K562 treated with DMSO at 1 percent for 12 hours (cell line): ENCODE data around the gene SARS2. TPM values are rescaled to one million over a fixed set of nuclear protein-coding genes. Genes with fewer than 3 reads are reported as not detected.

ENCODE experiments used
- total RNA-seq: library from RNA; unstranded; fragments of 300-600 nt; gene quantifications from 2 replicates; pipeline ENCODE4 v1.2.3, GENCODE V29; 2022; ENCODE audit not compliant: insufficient read depth

Gene SARS2
- 18.2 and 19.6 TPM in 2 replicates for total RNA-seq

DNA sequence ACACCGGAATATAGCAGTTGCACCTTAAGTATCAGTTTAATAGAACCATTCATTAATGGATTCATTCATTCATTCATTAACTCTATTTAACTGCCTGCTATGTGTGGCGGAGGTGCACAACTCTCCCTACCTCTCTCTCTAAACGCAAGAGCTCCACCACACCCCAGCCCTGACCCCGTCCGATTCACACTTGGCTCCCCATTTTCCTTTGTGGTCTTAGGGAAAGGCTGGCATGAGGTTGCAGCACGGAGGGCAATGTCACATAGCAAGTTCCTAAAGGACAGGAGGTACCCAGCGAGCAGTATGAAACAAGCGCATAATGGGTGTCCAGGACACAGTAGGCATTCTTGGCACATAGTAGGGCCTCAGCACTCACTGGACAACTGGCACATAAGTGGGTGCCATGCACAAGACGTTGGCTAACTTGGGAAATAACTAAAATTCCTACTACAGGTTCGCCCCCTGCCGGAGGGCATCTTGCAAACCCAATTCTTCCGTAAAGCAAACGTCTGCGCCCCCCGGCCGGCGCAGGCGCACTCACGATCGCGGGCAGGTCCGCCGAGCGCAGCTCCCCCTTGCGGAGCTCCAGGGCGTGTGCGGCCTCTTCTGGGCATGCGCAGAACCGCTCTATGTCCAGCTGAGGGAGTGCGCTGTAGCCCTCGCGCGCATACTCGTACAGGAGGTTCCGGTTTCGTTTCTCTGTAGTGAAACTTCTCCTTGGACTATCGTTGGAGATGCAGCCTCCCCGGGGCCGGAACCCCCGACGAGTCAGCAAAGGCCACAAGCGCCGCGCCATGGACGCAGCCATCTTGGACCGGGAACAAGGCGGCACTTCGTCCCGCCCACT, at the start of gene SARS2:
Gene SARS2, minus strand, starts transcription at position 835 of the 847 bp plus-strand sequence. Its CDS starts 27 bp downstream, at position 808.

DNA sequence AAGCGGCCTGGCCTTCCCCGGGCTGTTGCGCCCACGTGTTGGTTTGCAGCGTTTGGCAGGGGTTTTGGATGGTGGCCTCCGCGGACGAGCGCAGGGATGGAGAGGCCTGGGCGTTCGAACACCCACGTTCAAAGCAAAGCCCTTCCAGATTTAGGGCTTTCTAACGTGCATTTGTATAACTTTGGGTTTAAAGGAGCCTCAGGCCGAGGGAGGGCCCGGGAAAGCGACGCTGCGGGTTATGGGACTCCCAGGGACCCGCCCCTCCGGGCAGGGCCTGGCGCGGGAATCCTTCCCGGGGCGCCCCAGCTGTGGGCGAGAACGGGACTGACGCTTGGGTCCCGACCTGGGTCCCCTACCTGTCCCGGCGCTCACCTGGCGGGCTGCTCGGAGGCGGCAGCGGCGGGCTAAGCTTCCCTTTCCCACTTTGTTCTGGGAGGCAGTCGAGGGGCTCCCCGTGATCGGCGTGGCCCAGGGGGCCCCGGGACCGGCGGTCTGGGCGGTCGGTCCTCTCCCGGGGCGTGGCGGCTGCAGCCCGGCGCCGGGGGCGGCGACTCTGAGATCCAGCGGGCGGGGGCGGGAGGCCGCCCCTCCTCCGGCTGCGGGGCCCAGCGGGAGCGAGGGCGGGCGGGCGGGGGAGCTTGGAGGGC, 44.8 kb upstream of the SARS2 start, which contains the start of gene FBXO17:
Gene FBXO17, minus strand, starts transcription at position 529 of the 647 bp plus-strand sequence. CDS start 25,423 bp downstream, outside the sequence.

GRCh38 chr19:38930776-38931520, 385 bp upstream of the SARS2 start, which contains the start of gene MRPS12:
MRPS12 (plus strand) TSS chr19:38930944; CDS start chr19:38931295, 351 bp downstream.

GRCh38 chr19:38899447-38900201, 30.9 kb downstream of the SARS2 start, which contains the start of the genes NFKBIB and SIRT2:
NFKBIB (plus strand) TSS chr19:38899969; CDS start chr19:38900033, 64 bp downstream.
SIRT2 (minus strand) TSS chr19:38899618; CDS start chr19:38899521, 97 bp downstream.

GRCh38 chr19:38877781-38878574, 52.6 kb downstream of the SARS2 start, which contains the start of gene RINL:
RINL (minus strand) TSS chr19:38878275; CDS start chr19:38876742, 1,533 bp downstream.

Other genes starting within 250 kb of the SARS2 start
- 1.4 TPM in 1 of 2 replicates, not detected in the other for gene CAPN12, start 186.3 kb downstream of the SARS2 start, total RNA-seq
- gene LGALS7, start 157.2 kb downstream of the SARS2 start, total RNA-seq: not detected in 2 replicates
- not detected in 2 replicates for gene LGALS7B, start 141.6 kb downstream of the SARS2 start, total RNA-seq
- 13.7 TPM in 1 of 2 replicates, not detected in the other for gene LGALS4, start 117.8 kb downstream of the SARS2 start, total RNA-seq
- 222 and 244 TPM in 2 replicates for gene ECH1, start 99.0 kb downstream of the SARS2 start, total RNA-seq
- 265 and 395 TPM in 2 replicates for gene HNRNPL, start 80.8 kb downstream of the SARS2 start, total RNA-seq
- 6.4 and 7.8 TPM in 2 replicates for gene RINL, start 52.5 kb downstream of the SARS2 start, total RNA-seq
- gene SIRT2, start 31.1 kb downstream of the SARS2 start, total RNA-seq: 92.8 and 102 TPM in 2 replicates
- 23.6 and 27.6 TPM in 2 replicates for gene NFKBIB, start 30.8 kb downstream of the SARS2 start, total RNA-seq
- not detected in 2 replicates for gene CCER2, start 18.6 kb downstream of the SARS2 start, total RNA-seq
- gene MRPS12, start 181 bp upstream of the SARS2 start, total RNA-seq: 71.4 and 112 TPM in 2 replicates
- gene FBXO17, start 45.0 kb upstream of the SARS2 start, total RNA-seq: 22.5 and 27.5 TPM in 2 replicates
- gene FBXO27, start 101.8 kb upstream of the SARS2 start, total RNA-seq: 5.7 and 12.4 TPM in 2 replicates
- not detected in 2 replicates for gene ACP7, start 153.6 kb upstream of the SARS2 start, total RNA-seq
- 23.3 and 38.4 TPM in 2 replicates for gene PAK4, start 195.0 kb upstream of the SARS2 start, total RNA-seq